ENCODE data around the gene STMN3.

STMN3 gene

DNA sequence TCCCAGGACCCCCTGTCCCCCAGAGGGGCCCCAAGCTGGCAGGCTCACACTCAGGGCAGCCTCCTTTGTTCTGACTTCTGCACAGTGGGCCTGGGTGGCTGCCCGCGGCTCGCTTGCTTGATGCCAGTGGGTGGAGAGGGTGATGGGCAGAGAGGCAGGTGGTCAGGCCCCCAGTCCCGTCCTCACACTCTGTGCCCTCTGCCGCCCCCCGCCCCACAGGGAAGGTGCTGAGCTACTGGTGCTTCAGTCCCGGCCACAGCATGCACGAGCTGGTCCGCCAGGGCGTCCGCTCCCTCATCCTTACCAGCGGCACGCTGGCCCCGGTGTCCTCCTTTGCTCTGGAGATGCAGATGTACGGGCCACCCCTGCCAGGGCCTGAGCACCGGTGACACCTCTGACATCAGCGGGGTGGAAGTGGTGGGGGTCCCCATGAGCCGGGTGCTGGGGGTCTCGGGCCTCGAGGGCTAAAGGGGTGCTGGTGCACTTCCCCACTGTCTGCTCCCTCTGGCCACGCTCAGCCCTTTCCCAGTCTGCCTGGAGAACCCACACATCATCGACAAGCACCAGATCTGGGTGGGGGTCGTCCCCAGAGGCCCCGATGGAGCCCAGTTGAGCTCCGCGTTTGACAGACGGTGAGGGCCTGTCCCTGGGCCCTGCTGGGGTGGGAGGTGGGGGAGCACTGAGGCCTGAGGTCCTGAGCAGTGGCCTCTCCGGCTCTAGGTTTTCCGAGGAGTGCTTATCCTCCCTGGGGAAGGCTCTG lies 34.4 kb upstream of the STMN3 start:
- H3K9me2 ChIP-seq (ENCODE audit: low read depth, low read length) = no peaks in the 10 kb centered on the region
- no peaks in the 10 kb centered on the region for H3K4me1 ChIP-seq (ENCODE audit: insufficient read depth, low read length, severe bottlenecking)
- H3K4me2 ChIP-seq (ENCODE audit: low read length) = no peak overlapping the region
- H3K9me3 ChIP-seq (ENCODE audit: low read length) = no peaks in the 10 kb centered on the region
- H3K79me2 ChIP-seq (ENCODE audit: insufficient read depth, low read length) = no peaks in the 10 kb centered on the region
- TF ChIP-seq, protein P1, sequence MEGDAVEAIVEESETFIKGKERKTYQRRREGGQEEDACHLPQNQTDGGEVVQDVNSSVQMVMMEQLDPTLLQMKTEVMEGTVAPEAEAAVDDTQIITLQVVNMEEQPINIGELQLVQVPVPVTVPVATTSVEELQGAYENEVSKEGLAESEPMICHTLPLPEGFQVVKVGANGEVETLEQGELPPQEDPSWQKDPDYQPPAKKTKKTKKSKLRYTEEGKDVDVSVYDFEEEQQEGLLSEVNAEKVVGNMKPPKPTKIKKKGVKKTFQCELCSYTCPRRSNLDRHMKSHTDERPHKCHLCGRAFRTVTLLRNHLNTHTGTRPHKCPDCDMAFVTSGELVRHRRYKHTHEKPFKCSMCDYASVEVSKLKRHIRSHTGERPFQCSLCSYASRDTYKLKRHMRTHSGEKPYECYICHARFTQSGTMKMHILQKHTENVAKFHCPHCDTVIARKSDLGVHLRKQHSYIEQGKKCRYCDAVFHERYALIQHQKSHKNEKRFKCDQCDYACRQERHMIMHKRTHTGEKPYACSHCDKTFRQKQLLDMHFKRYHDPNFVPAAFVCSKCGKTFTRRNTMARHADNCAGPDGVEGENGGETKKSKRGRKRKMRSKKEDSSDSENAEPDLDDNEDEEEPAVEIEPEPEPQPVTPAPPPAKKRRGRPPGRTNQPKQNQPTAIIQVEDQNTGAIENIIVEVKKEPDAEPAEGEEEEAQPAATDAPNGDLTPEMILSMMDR (IDR thresholded peaks at IDR 0.05; ENCODE audit: low read length) = no peak
- no peak for TF ChIP-seq EZH2 (IDR thresholded peaks at IDR 0.05; ENCODE audit: borderline replicate concordance, low read length)
- H3K9ac ChIP-seq (ENCODE audit: low read length) = no peak overlapping the region
- no peaks in the 10 kb centered on the region; the same call in 1 of the 2 replicates for H3K27me3 ChIP-seq (ENCODE audit: insufficient read depth, low read length)
- H3K4me3 ChIP-seq (ENCODE audit: low read depth, low read length, poor library complexity, severe bottlenecking) = no peak overlapping the region
- H2AFZ ChIP-seq (ENCODE audit: low read length) = no peak overlapping the region
- H4K20me1 ChIP-seq (ENCODE audit: insufficient read depth, low read length) = no peaks in the 10 kb centered on the region
- H3K36me3 ChIP-seq (ENCODE audit: insufficient read depth, low read length) = peaks cover 8% of the 10 kb centered on the region
- no peaks in the 10 kb centered on the region for H3F3A ChIP-seq (ENCODE audit: insufficient read depth, low read length)
- no peak overlapping the region for H3K27ac ChIP-seq (ENCODE audit: low read depth, low read length, poor library complexity, severe bottlenecking)

- no peak overlapping the region for H2AFZ ChIP-seq (ENCODE audit: low read length)
- H3K9ac ChIP-seq (ENCODE audit: low read length) = no peak overlapping the region
- H3K27me3 ChIP-seq (ENCODE audit: insufficient read depth, low read length) = no peaks in the 10 kb centered on the region; the same call in 1 of the 2 replicates
- H3K4me1 ChIP-seq (ENCODE audit: insufficient read depth, low read length, severe bottlenecking) = no peaks in the 10 kb centered on the region
- no peak overlapping the region for H3K27ac ChIP-seq (ENCODE audit: low read depth, low read length, poor library complexity, severe bottlenecking)
- no peak for TF ChIP-seq EZH2 (IDR thresholded peaks at IDR 0.05; ENCODE audit: borderline replicate concordance, low read length)
- TF ChIP-seq, protein P1 (IDR thresholded peaks at IDR 0.05; ENCODE audit: low read length) = no peak
- no peak overlapping the region for H3K4me2 ChIP-seq (ENCODE audit: low read length)
- H3K4me3 ChIP-seq (ENCODE audit: low read depth, low read length, poor library complexity, severe bottlenecking) = no peak overlapping the region
- no peaks in the 10 kb centered on the region for H3K9me2 ChIP-seq (ENCODE audit: low read depth, low read length)
- no peaks in the 10 kb centered on the region for H3K79me2 ChIP-seq (ENCODE audit: insufficient read depth, low read length)
- H3F3A ChIP-seq (ENCODE audit: insufficient read depth, low read length) = no peaks in the 10 kb centered on the region
- H3K9me3 ChIP-seq (ENCODE audit: low read length) = no peaks in the 10 kb centered on the region
- H3K36me3 ChIP-seq (ENCODE audit: insufficient read depth, low read length) = peaks cover 15% of the 10 kb centered on the region
- no peaks in the 10 kb centered on the region for H4K20me1 ChIP-seq (ENCODE audit: insufficient read depth, low read length)
These were observed 33.5 kb upstream of the STMN3 start for GRCh38 chr20:63686492-63687321.

- Histone ChIP-seq H3K36me3 (ENCODE audit: insufficient read depth, low read length) (peaks cover 15% of the 10 kb centered on the region), H3K79me2 (ENCODE audit: insufficient read depth, low read length) (no peaks in the 10 kb centered on the region), H4K20me1 (ENCODE audit: insufficient read depth, low read length) (no peaks in the 10 kb centered on the region), H3F3A (ENCODE audit: insufficient read depth, low read length) (no peaks in the 10 kb centered on the region), H3K27ac (ENCODE audit: low read depth, low read length, poor library complexity, severe bottlenecking) (no peak overlapping the region), H3K4me3 (ENCODE audit: low read depth, low read length, poor library complexity, severe bottlenecking) (no peak overlapping the region), H3K4me2 (ENCODE audit: low read length) (no peak overlapping the region), H3K9ac (ENCODE audit: low read length) (no peak overlapping the region), H3K9me2 (ENCODE audit: low read depth, low read length) (no peaks in the 10 kb centered on the region), H3K27me3 (ENCODE audit: insufficient read depth, low read length) (no peaks in the 10 kb centered on the region; the same call in 1 of the 2 replicates), H3K4me1 (ENCODE audit: insufficient read depth, low read length, severe bottlenecking) (no peaks in the 10 kb centered on the region), H2AFZ (ENCODE audit: low read length) (no peak overlapping the region), H3K9me3 (ENCODE audit: low read length) (no peaks in the 10 kb centered on the region)
- TF ChIP-seq EZH2 (IDR thresholded peaks at IDR 0.05; ENCODE audit: borderline replicate concordance, low read length) = no peak
- TF ChIP-seq, protein P1 (IDR thresholded peaks at IDR 0.05; ENCODE audit: low read length) = no peak
These were observed 32.9 kb upstream of the STMN3 start for GRCh38 chr20:63686094-63686491.
